K562 (cell line): ENCODE results near the gene ZFAND6. TPM values are rescaled to one million over a fixed set of nuclear protein-coding genes. Genes with fewer than 3 reads are reported as not detected.
"Not testable (repeated sequence)": the region's sequence is repeated elsewhere in the genome, so short reads cannot be mapped to it uniquely, and the experiment has no call there.

ENCODE experiments used
- CAMTA2 ChIP-seq: fragments of 250-450 bp; sonication (Bioruptor Pico); conservative IDR thresholded peaks from 2 replicates; pipeline ENCODE4 v1.5.1; 2022
- CHAMP1 ChIP-seq: fragments of 450-650 bp; IDR thresholded peaks from 2 replicates; pipeline ENCODE4 v1.6.1; 2016; ENCODE audit warnings: mild to moderate bottlenecking
- CHD4 ChIP-seq: fragments of 200-600 bp; sonication (generic); IDR thresholded peaks from 3 replicates; pipeline ENCODE4 v1.6.1; 2012; ENCODE audit warnings: low read depth, mild to moderate bottlenecking, mixed read lengths, low read length, inconsistent platforms; ENCODE audit not compliant: insufficient read depth, insufficient replicate concordance, poor library complexity, severe bottlenecking
- FOS ChIP-seq: IDR thresholded peaks from 3 replicates; pipeline ENCODE4 v1.6.1; 2011; ENCODE audit not compliant: insufficient read length; ENCODE audit errors: extremely low read depth
- GATAD2A ChIP-seq: fragments of 450-650 bp; IDR thresholded peaks from 2 replicates; pipeline ENCODE4 v1.6.1; 2017
- KDM5B ChIP-seq: fragments of 200-600 bp; sonication (generic); IDR thresholded peaks from 2 replicates; pipeline ENCODE4 v1.6.1; 2012; ENCODE audit warnings: low read depth, mild to moderate bottlenecking, moderate library complexity, low read length, control low read depth, inconsistent platforms; ENCODE audit not compliant: insufficient replicate concordance
- MAFG ChIP-seq: fragments of 450-650 bp; conservative IDR thresholded peaks from 2 replicates; pipeline ENCODE4 v1.6.1; 2016; ENCODE audit warnings: missing genetic modification characterization, missing compliant biosample characterization
- NBN ChIP-seq: fragments of 450-650 bp; IDR thresholded peaks from 2 replicates; pipeline ENCODE4 v1.6.1; 2016; ENCODE audit warnings: low read depth, mild to moderate bottlenecking
- NR2C2 ChIP-seq, 2 experiments: fragments of 200-800 bp in 1 of 2; sonication (Bioruptor generic) in 1 of 2; sonication (generic) in 1 of 2; formaldehyde crosslinking in 1 of 2; IDR thresholded peaks; 2 replicates each; pipeline versions ENCODE4 v1.6.1 to v1.8.0; 2016 to 2022; ENCODE audit warnings: mild to moderate bottlenecking in 1 of 2, missing compliant biosample characterization in 1 of 2, missing genetic modification characterization in 1 of 2, missing genetic modification reagents in 1 of 2
- PBX2 ChIP-seq, 2 experiments: IDR thresholded peaks in 1 of 2; conservative IDR thresholded peaks in 1 of 2; 2 replicates each; pipeline ENCODE4 v1.6.1; 2016; ENCODE audit warnings: low read depth in 2 of 2, mild to moderate bottlenecking in 1 of 2, missing compliant biosample characterization in 1 of 2, missing genetic modification characterization in 1 of 2, moderate library complexity in 1 of 2
- POLR2G ChIP-seq: fragments of 200-400 bp; formaldehyde crosslinking; IDR thresholded peaks from 2 replicates; pipeline ENCODE4 v1.6.1; 2017; ENCODE audit warnings: low read depth, mild to moderate bottlenecking, antibody characterized with exemption, low read length, moderate library complexity
- RNF2 ChIP-seq: sonication (generic); IDR thresholded peaks from 2 replicates; pipeline ENCODE4 v1.6.1; 2016
- SIN3B ChIP-seq: fragments of 450-650 bp; IDR thresholded peaks from 2 replicates; pipeline ENCODE4 v1.6.1; 2017; ENCODE audit warnings: low read depth, mild to moderate bottlenecking, moderate library complexity
- SMARCA5 ChIP-seq: fragments of 450-650 bp; IDR thresholded peaks from 2 replicates; pipeline ENCODE4 v1.6.1; 2016
- ZBTB7A ChIP-seq: IDR thresholded peaks from 2 replicates; pipeline ENCODE4 v1.6.1; 2011; ENCODE audit warnings: low read depth, mild to moderate bottlenecking, low read length, moderate library complexity, borderline replicate concordance; ENCODE audit not compliant: control insufficient read depth
- ZMIZ1 ChIP-seq, 2 experiments: fragments of 150-350 bp in 1 of 2; IDR thresholded peaks; 2 replicates each; pipeline ENCODE4 v1.6.1; 2012 to 2016; ENCODE audit warnings: low read depth in 2 of 2, low read length in 2 of 2, mild to moderate bottlenecking in 1 of 2, moderate library complexity in 1 of 2
- polyA plus RNA-seq, 8 experiments: library from polyadenylated mRNA; depleted of rRNA in 4 of 8; stranded (reverse) in 5 of 8; unstranded in 3 of 8; fragments of >200 nt; fragmentation: Nextera tagmentation in 2 of 8; fragmentation: Illumina TruSeq in 1 of 8; extraction: Ambion mirVana in 2 of 8; extraction: Trizol in 1 of 8; gene quantifications; 2 replicates each; pipeline versions ENCODE4 v1.2.1 to v1.2.3, GENCODE V29; 2011 to 2014; ENCODE audit warnings: inconsistent platforms in 1 of 8, missing spikeins in 1 of 8
- total RNA-seq, 7 experiments: library from RNA; depleted of rRNA in 6 of 7; stranded (reverse); fragments of >200 nt in 6 of 7; fragmentation: Illumina TruSeq in 2 of 7; extraction: Trizol in 2 of 7; gene quantifications; 2 replicates each; pipeline versions ENCODE4 v1.2.1 to v1.2.3, GENCODE V29; 2011 to 2021; ENCODE audit warnings: low replicate concordance in 1 of 7

The ZFAND6 gene
- total and polyA plus RNA-seq, 9 of the 15 experiments (the other 6 are each of a cell fraction or from before 2014, with no cell fraction given), result 53.9 to 206 (median 88.9) TPM

GRCh38 chr15:80155378-80156175 lies 96.1 kb downstream of the ZFAND6 start (continued):
- TF ChIP-seq KDM5B (peak; percentile 55), ZBTB7A (peak; percentile 42; the same call in 1 of the 2 replicates), NBN (peak; percentile 53; the same call in 1 of the 2 replicates), MAFG (tag) (peak; percentile 87), FOS (peak; percentile 54), CAMTA2 (CRISPR knock-in tag) (0 out of 2 replicates have a peak, but pooled peaks have one; percentile 38), POLR2G (0 out of 2 replicates have a peak, but pooled peaks have one; percentile 16), PBX2 (tag; conservative IDR thresholded peaks at IDR 0.05; ENCODE audit: low read depth) (peak; percentile 91), CHD4 (peak; percentile 97), CHAMP1 (0 out of 2 replicates have a peak, but pooled peaks have one; percentile 14), ZMIZ1 (IDR thresholded peaks at IDR 0.05; ENCODE audit: low read depth in 2 of 2, low read length in 2 of 2) (peak in 1 of 2 experiments; percentile 61; a peak in 1 of 4 replicates), RNF2 (peak; percentile 74), SIN3B (0 out of 2 replicates have a peak, but pooled peaks have one; percentile 14), NR2C2 (tag; IDR thresholded peaks at IDR 0.05) (peak; percentile 71), SMARCA5 (peak; percentile 99), GATAD2A (0 out of 2 replicates have a peak, but pooled peaks have one; percentile 19)
- TF ChIP-seq PBX2 (CRISPR knock-in tag; IDR thresholded peaks at IDR 0.05; ENCODE audit: low read depth); NR2C2 (CRISPR knock-in tag; IDR thresholded peaks at IDR 0.05): not testable (repeated sequence)
